Measurements from ENCODE around the gene KLF5.

The KLF5 gene

GRCh38 chr13:73060251-73061160 is 1.7 kb downstream of the KLF5 start:
- peak; percentile 70 for DNase-seq

GRCh38 chr13:73061473-73061872 is 2.7 kb downstream of the KLF5 start:
- no peak for DNase-seq

GRCh38 chr13:73061876-73062275 is 3.1 kb downstream of the KLF5 start:
- DNase-seq: no peak

GRCh38 chr13:73062468-73062867 is 3.7 kb downstream of the KLF5 start:
- DNase-seq: no peak

GRCh38 chr13:73063166-73063565 is 4.4 kb downstream of the KLF5 start:
- DNase-seq: no peak

- DNase-seq: no peak
These were observed 6.2 kb downstream of the KLF5 start for GRCh38 chr13:73065036-73065435.

GRCh38 chr13:73065665-73066340 is 7.0 kb downstream of the KLF5 start:
- no peak for DNase-seq

GRCh38 chr13:73069206-73069805 is 10.5 kb downstream of the KLF5 start:
- DNase-seq: peak; percentile 38

- DNase-seq: no peak
These were observed 11.8 kb downstream of the KLF5 start for GRCh38 chr13:73070451-73071098.

- DNase-seq: no peak
These were observed 13.6 kb downstream of the KLF5 start for GRCh38 chr13:73072239-73072900.

GRCh38 chr13:73073050-73073449 is 14.2 kb downstream of the KLF5 start:
- no peak for DNase-seq

GRCh38 chr13:73074014-73074413 is 15.2 kb downstream of the KLF5 start:
- no peak for DNase-seq

GRCh38 chr13:73074926-73075325 is 16.1 kb downstream of the KLF5 start:
- no peak for DNase-seq

GRCh38 chr13:73075546-73075945 is 16.7 kb downstream of the KLF5 start:
- no peak for DNase-seq

- DNase-seq: peak; percentile 32
These were observed 17.1 kb downstream of the KLF5 start for GRCh38 chr13:73075954-73076353.

GRCh38 chr13:73077865-73078264 is 19.1 kb downstream of the KLF5 start:
- no peak for DNase-seq

- no peak for DNase-seq
These were observed 20.6 kb downstream of the KLF5 start for GRCh38 chr13:73079359-73079758.

GRCh38 chr13:73081256-73081915 is 22.6 kb downstream of the KLF5 start:
- no peak for DNase-seq

- DNase-seq: no peak
These were observed 23.7 kb downstream of the KLF5 start for GRCh38 chr13:73082471-73082870.

GRCh38 chr13:73082895-73083294 is 24.1 kb downstream of the KLF5 start:
- no peak for DNase-seq

- no peak for DNase-seq
These were observed 29.6 kb downstream of the KLF5 start for GRCh38 chr13:73088332-73088935.

All from fibroblast of skin of back (primary cell).